SJSA1 (cell line): ENCODE data around the gene RLN1. TPM values are rescaled to one million over a fixed set of nuclear protein-coding genes. Genes with fewer than 3 reads are reported as not detected.
"Not testable (repeated sequence)": the region's sequence is repeated elsewhere in the genome, so short reads cannot be mapped to it uniquely, and the experiment has no call there.

Experiments
- DNase-seq, 2 experiments: peaks; one replicate each; pipeline ENCODE4 v3.0.0-alpha.2; 2015 to 2020; ENCODE audit warnings: low spot score in 2 of 2, low read depth in 1 of 2
- H3K27ac ChIP-seq: fragments of 250-450 bp; sonication (Bioruptor Pico); 2 replicates; pipeline ENCODE4 v1.5.1; 2020; ENCODE audit warnings: mild to moderate bottlenecking, moderate library complexity
- H3K27me3 ChIP-seq: fragments of 250-450 bp; sonication (Bioruptor Pico); replicated peaks from 2 replicates; pipeline ENCODE4 v1.5.1; 2020; ENCODE audit warnings: mild to moderate bottlenecking, moderate library complexity
- H3K36me3 ChIP-seq: fragments of 250-450 bp; sonication (Bioruptor Pico); 2 replicates; pipeline ENCODE4 v1.5.1; 2020; ENCODE audit warnings: mild to moderate bottlenecking
- H3K4me1 ChIP-seq: fragments of 250-450 bp; sonication (Bioruptor Pico); replicated peaks from 2 replicates; pipeline ENCODE4 v1.6.1; 2021; ENCODE audit warnings: mild to moderate bottlenecking
- H3K4me3 ChIP-seq: fragments of 250-450 bp; sonication (Bioruptor Pico); 2 replicates; pipeline ENCODE4 v1.5.1; 2020; ENCODE audit warnings: mild to moderate bottlenecking
- H3K9me3 ChIP-seq: fragments of 250-450 bp; sonication (Bioruptor Pico); replicated peaks from 2 replicates; pipeline ENCODE4 v1.5.1; 2020; ENCODE audit warnings: mild to moderate bottlenecking
- total RNA-seq: library from RNA; depleted of rRNA; stranded (reverse); fragments of >200 nt; shearing (Covaris generic); gene quantifications from 2 replicates; pipeline ENCODE4 v1.2.3, GENCODE V29; 2014; rRNA removed

RLN1 gene
- total RNA-seq, 1 experiment from 2014 or later, result not detected

GRCh38 chr9:5303840-5304795, 35.6 kb downstream of the RLN1 start, which contains the start of gene RLN2:
TSS of gene RLN2 (minus strand) at chr9:5304716. CDS start at chr9:5304580, 136 bp downstream.
- H3K4me3 ChIP-seq, DNase-seq, H3K27me3 ChIP-seq, H3K27ac ChIP-seq, H3K4me1 ChIP-seq, H3K36me3 ChIP-seq, H3K9me3 ChIP-seq: not testable (repeated sequence)

DNA sequence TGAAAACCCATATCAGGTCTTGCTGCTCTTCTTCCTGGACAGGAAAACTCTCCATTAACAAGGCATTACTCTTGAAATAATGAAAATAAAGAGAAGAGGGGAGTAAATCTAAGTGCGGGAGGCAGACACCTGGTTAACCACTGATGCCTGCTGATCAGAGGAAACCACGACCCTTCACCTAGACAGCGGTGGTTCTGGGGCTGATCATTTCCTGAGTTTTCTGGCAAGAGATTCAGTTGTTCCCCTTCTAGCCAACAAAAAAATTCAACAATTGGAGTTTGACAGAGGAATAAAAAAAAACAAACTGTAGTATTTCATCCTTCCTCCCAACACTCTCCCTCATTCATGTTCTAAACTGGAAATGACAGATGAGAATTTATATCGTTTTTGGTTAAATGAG, 38.1 kb downstream of the RLN1 start:
- H3K27me3 ChIP-seq, result no peaks in the 10 kb centered on the region
- H3K36me3 ChIP-seq, result no peaks in the 10 kb centered on the region
- no peak overlapping the region for H3K27ac ChIP-seq
- no peak for DNase-seq
- no peak overlapping the region for H3K4me3 ChIP-seq
- H3K4me1 ChIP-seq, result no peaks in the 10 kb centered on the region
- no peaks in the 10 kb centered on the region for H3K9me3 ChIP-seq

DNA sequence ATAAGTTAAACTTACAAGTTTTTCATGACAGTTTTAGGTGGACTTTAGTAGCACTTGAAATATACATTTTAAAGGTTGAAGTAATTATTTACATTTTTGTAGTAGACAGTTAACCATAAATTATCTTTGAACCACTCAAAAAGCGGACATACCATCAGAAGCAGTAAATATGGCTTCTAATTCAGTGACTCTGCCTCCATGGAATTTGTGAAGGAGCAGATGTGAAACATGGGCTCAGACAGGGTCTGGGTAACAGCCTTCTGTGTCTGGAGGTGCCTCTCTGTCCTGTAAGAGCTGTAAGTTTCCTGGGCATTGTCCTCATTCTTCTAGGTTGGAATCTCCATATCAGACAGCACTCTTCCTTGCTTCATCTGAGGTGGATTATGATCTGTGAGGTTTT, 47.5 kb downstream of the RLN1 start:
- H3K27ac ChIP-seq, result no peak overlapping the region
- H3K4me3 ChIP-seq, result no peak overlapping the region
- no peaks in the 10 kb centered on the region for H3K36me3 ChIP-seq
- DNase-seq, result no peak
- no peaks in the 10 kb centered on the region for H3K27me3 ChIP-seq
- no peaks in the 10 kb centered on the region for H3K9me3 ChIP-seq
- no peaks in the 10 kb centered on the region for H3K4me1 ChIP-seq

DNA sequence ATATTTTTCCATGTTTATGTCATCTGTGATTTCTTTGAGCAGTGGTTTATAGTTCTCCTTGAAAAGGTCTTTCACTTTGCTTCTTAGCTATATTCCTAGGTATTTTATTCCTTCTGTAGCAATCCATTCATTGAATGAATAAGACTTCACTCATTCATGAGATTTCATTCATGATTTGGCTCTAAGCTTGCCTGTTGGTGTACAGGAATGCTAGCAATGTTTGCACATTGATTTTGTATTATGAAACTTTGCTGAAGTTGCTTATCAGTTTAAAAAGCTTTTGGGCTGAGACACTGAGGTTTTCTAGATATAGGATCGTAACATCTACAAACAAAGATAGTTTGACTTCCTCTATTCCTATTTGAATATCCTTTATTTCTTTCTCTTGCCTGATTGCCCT, 51.1 kb downstream of the RLN1 start:
- no peaks in the 10 kb centered on the region for H3K4me1 ChIP-seq
- DNase-seq, result no peak
- no peak overlapping the region for H3K27ac ChIP-seq
- H3K4me3 ChIP-seq, result no peak overlapping the region
- no peaks in the 10 kb centered on the region for H3K9me3 ChIP-seq
- no peaks in the 10 kb centered on the region for H3K36me3 ChIP-seq
- no peaks in the 10 kb centered on the region for H3K27me3 ChIP-seq

DNA sequence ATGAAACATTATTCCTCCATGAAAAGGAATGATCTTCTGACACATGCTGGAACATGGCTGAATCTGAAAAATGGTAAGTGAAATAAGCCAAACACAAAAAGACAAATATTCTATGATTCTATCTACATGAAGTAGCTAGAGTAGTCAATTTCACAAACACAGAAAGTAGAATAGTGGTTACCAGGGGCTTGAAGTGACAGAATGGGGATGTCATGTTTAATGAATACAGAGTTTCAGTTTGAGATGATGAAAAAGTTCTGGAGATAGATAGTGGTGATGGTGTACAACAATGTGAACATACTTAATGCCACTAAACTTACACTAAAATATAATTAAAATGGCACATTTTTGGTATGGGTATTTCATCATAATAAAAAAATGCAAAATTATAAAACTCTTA, 53.4 kb downstream of the RLN1 start:
- no peak overlapping the region for H3K4me3 ChIP-seq
- no peaks in the 10 kb centered on the region for H3K4me1 ChIP-seq

More for the DNA sequence above, 53.4 kb downstream of the RLN1 start:
- no peaks in the 10 kb centered on the region for H3K27me3 ChIP-seq
- H3K9me3 ChIP-seq, result no peaks in the 10 kb centered on the region
- H3K27ac ChIP-seq, result no peak overlapping the region
- no peaks in the 10 kb centered on the region for H3K36me3 ChIP-seq
- no peak for DNase-seq

Other genes with a start within 250 kb of the RLN1 start
- gene INSL6, start 154.2 kb downstream of the RLN1 start, total RNA-seq, result not detected in 2 replicates
- 0.81 TPM in 1 of 2 replicates, not detected in the other for gene INSL4, start 108.5 kb downstream of the RLN1 start, total RNA-seq
- gene RLN2, start 35.2 kb downstream of the RLN1 start, total RNA-seq, result not detected in 2 replicates
- gene PLGRKT, start 98.0 kb upstream of the RLN1 start, total RNA-seq, result 20.9 and 31.2 TPM in 2 replicates
- gene CD274, start 110.7 kb upstream of the RLN1 start, total RNA-seq, result 6.2 and 8.0 TPM in 2 replicates
- gene PDCD1LG2, start 170.7 kb upstream of the RLN1 start, total RNA-seq, result 8.8 and 18.4 TPM in 2 replicates